HepG2 (cell line): ENCODE data around the gene SLC12A5. TPM values are rescaled to one million over a fixed set of nuclear protein-coding genes. Genes with fewer than 3 reads are reported as not detected.

Experiments
- ATAC-seq: fragments of 200-7000 bp; cut with Tn5 transposase; 3 replicates; pipeline ENCODE4 v1.9.1; 2020; ENCODE audit warnings: mild to moderate bottlenecking, moderate library complexity
- BruUV-seq: library from RNA; stranded (reverse); fragments of 400-500 nt; replicated peaks from 2 replicates; lab custom pipeline; 2021; lab: Mats Ljungman, UMichigan
- CTCF ChIA-PET: fragments of 300-600 bp; formaldehyde crosslinking; extraction: SDS; loops from one replicate; lab custom pipeline; 2021; ENCODE audit warnings: low total read pairs, inconsistent platforms, low intra/inter-chr PET ratio; lab: Yijun Ruan, JAX
- POLR2A ChIA-PET: fragments of 350-600 bp; sonication (Branson Sonifier 250); formaldehyde crosslinking; loops from one replicate; lab custom pipeline; 2020; ENCODE audit warnings: antibody characterized with exemption, inconsistent platforms; lab: Yijun Ruan, JAX
- DNase-seq: peaks from one replicate; pipeline ENCODE4 v3.0.0-alpha.2; 2015; ENCODE audit warnings: low spot score
- FAIRE-seq: peaks from 3 replicates; lab custom pipeline; 2011; peaks lifted over from hg19 to GRCh38; lab: Jason Lieb, UNC
- H2AFZ ChIP-seq: one replicate; pipeline ENCODE4 v1.6.1; 2011; ENCODE audit warnings: low read length, inconsistent platforms
- H3K27ac ChIP-seq: fragments of 300-600 bp; 3 replicates; pipeline ENCODE4 v1.8.0; 2011; ENCODE audit warnings: mixed run types, mild to moderate bottlenecking, mixed read lengths, low read length, inconsistent platforms; ENCODE audit not compliant: insufficient read depth; ENCODE audit errors: extremely low read length
- H3K27me3 ChIP-seq, 2 experiments: fragments of 200-600 bp in 1 of 2; 2 replicates in 1 of 2; 3 replicates in 1 of 2; pipeline versions ENCODE4 v1.6.0 to v1.8.0; 2011; ENCODE audit warnings: low read length in 2 of 2, mild to moderate bottlenecking in 2 of 2, moderate library complexity in 2 of 2, inconsistent platforms in 1 of 2; ENCODE audit not compliant: insufficient read depth in 2 of 2, control insufficient read depth in 1 of 2
- H3K36me3 ChIP-seq, 2 experiments: fragments of 200-600 bp in 1 of 2; replicated peaks in 1 of 2; 2 replicates in 1 of 2; 3 replicates in 1 of 2; pipeline versions ENCODE4 v1.5.1 to v1.8.0; 2011; ENCODE audit warnings: low read length in 2 of 2, inconsistent platforms in 1 of 2; ENCODE audit not compliant: insufficient read depth in 2 of 2, control insufficient read depth in 1 of 2
- H3K4me1 ChIP-seq: 2 replicates; pipeline ENCODE4 v1.5.1; 2012; ENCODE audit warnings: low read length, inconsistent platforms; ENCODE audit not compliant: insufficient read depth
- H3K4me2 ChIP-seq: 2 replicates; pipeline ENCODE4 v1.6.0; 2011; ENCODE audit warnings: low read depth, low read length, inconsistent platforms
- H3K4me3 ChIP-seq, 3 experiments: fragments of 200-600 bp in 1 of 3; sonication (generic), shearing (Covaris generic) in 1 of 3; replicated peaks in 1 of 3; 2 replicates each; pipeline ENCODE4 v1.5.1; 2011 to 2016; ENCODE audit warnings: low read length in 3 of 3, inconsistent platforms in 2 of 3, low read depth in 2 of 3, mild to moderate bottlenecking in 2 of 3, control low read depth in 1 of 3, mixed read lengths in 1 of 3; ENCODE audit not compliant: insufficient read depth in 1 of 3
- H3K79me2 ChIP-seq: one replicate; pipeline ENCODE4 v1.6.1; 2011; ENCODE audit warnings: low read length, inconsistent platforms; ENCODE audit not compliant: insufficient read depth
- H3K9ac ChIP-seq: 2 replicates; pipeline ENCODE4 v1.6.0; 2011; ENCODE audit warnings: mild to moderate bottlenecking, low read depth, low read length, inconsistent platforms; ENCODE audit not compliant: insufficient read depth
- H3K9me3 ChIP-seq: 2 replicates; pipeline ENCODE4 v1.5.1; 2012; ENCODE audit warnings: mild to moderate bottlenecking, low read length
- H4K20me1 ChIP-seq: 2 replicates; pipeline ENCODE4 v1.6.0; 2011; ENCODE audit warnings: inconsistent platforms, mild to moderate bottlenecking, low read length, moderate library complexity; ENCODE audit not compliant: insufficient read depth
- MNT ChIP-seq: fragments of 450-650 bp; IDR thresholded peaks from 2 replicates; pipeline ENCODE4 v1.6.1; 2016
- POLR2G ChIP-seq: fragments of 200-400 bp; formaldehyde crosslinking; IDR thresholded peaks from 2 replicates; pipeline ENCODE4 v1.6.1; 2018; ENCODE audit warnings: mild to moderate bottlenecking, low read depth, low read length, moderate library complexity
- ZBTB43 ChIP-seq: sonication (generic); formaldehyde crosslinking; conservative IDR thresholded peaks from 2 replicates; pipeline ENCODE4 v1.4.0; 2020; ENCODE audit warnings: missing genetic modification reagents
- ZNF205 ChIP-seq: IDR thresholded peaks from 2 replicates; pipeline ENCODE4 v1.6.1; 2018; ENCODE audit warnings: missing biosample characterization, missing genetic modification reagents
- WGBS: methylation state at CpG from one replicate; pipeline ENCODE4 v1.1.6; 2017; ENCODE audit warnings: low lambda C conversion rate; 5-methylcytosine and 5-hydroxymethylcytosine counted together
- in situ Hi-C: cut with HindIII; loops from 2 replicates; pipeline ENCODE4 v1.10.0; 2017; ENCODE audit warnings: low pct_unique_long_range_greater_than_20kb; ENCODE audit not compliant: extremely low pct_ligation_motif_present
- intact Hi-C: fragments of 100-400 bp; cut with micrococcal nuclease; formaldehyde crosslinking; loops from one replicate; pipeline ENCODE4 v1.10.0; 2022; ENCODE audit not compliant: unreplicated experiment
- polyA plus RNA-seq, 8 experiments: library from polyadenylated mRNA; depleted of rRNA in 3 of 8; stranded (reverse) in 7 of 8; unstranded in 1 of 8; fragments of >200 nt; fragmentation: Illumina TruSeq in 4 of 8; extraction: Trizol in 4 of 8; gene quantifications; 2 replicates each; pipeline versions ENCODE4 v1.2.1 to v1.2.3, GENCODE V29; 2011 to 2016; ENCODE audit warnings: low read depth in 4 of 8, missing spikeins in 1 of 8, mixed read lengths in 1 of 8; ENCODE audit not compliant: insufficient read depth in 1 of 8
- total RNA-seq, 5 experiments: library from RNA; depleted of rRNA; stranded (reverse); fragments of >200 nt; fragmentation: Illumina TruSeq; extraction: Trizol; gene quantifications; 2 replicates each; pipeline ENCODE4 v1.2.3, GENCODE V29; 2016; ENCODE audit warnings: low read depth in 1 of 5

Gene SLC12A5
- total and polyA plus RNA-seq, 2 of the 13 experiments (the other 11 are each of a cell fraction or from before 2014, with no cell fraction given) = 4.3 to 5.4 TPM

GRCh38 chr20:46060975-46061374 is 32.0 kb downstream of the SLC12A5 start (continued):
- no peak for TF ChIP-seq ZBTB43 (CRISPR knock-in tag)

GRCh38 chr20:46062151-46062550 is 33.1 kb downstream of the SLC12A5 start:
- Histone ChIP-seq H2AFZ (no peak overlapping the region), H3K79me2 (no peaks in the 10 kb centered on the region), H3K27me3 (no peaks in the 10 kb centered on the region; a peak in 1 of 5 replicates), H3K4me2 (no peak overlapping the region), H3K27ac (no peak overlapping the region), H4K20me1 (no peaks in the 10 kb centered on the region; the same call in 1 of the 2 replicates), H3K36me3 (peaks cover 53 to 69% of the 10 kb centered on the region in 2 experiments), H3K9me3 (no peaks in the 10 kb centered on the region), H3K4me1 (peaks cover 15% of the 10 kb centered on the region), H3K4me3 (no peak overlapping the region), H3K9ac (no peak overlapping the region)
- ATAC-seq (no peak), FAIRE-seq (no peak), DNase-seq (no peak)
- BruUV-seq = no TSS peak
- intact Hi-C loops (no loop called here), in situ Hi-C loops (no loop called here)
- no peak for TF ChIP-seq ZNF205 (CRISPR knock-in tag)
- no peak for TF ChIP-seq MNT
- peak; percentile 33; the same call in 1 of the 2 replicates for TF ChIP-seq POLR2G
- POLR2A ChIA-PET = interaction anchor here (1.3 kb wide), 1 partner anchor 27 kb away, joined by 3 read pairs; no protein-coding TSS in a partner anchor
- CTCF ChIA-PET = no interaction called here
- WGBS = 98% methylated on average over 4 of the region's 4 CpGs
